ENCODE results near the gene CPAMD8. TPM values are rescaled to one million over a fixed set of nuclear protein-coding genes. Genes with fewer than 3 reads are reported as not detected.

The CPAMD8 gene
- total RNA-seq, 1 experiment from 2014 or later: 0.20 TPM

GRCh38 chr19:16886305-16886880 lies 140.2 kb downstream of the CPAMD8 start:
- intact Hi-C loops (cut with micrococcal nuclease): no loop called here
- ATAC-seq: no peak
- ChIA-PET CTCF (no interaction called here), POLR2A (no interaction called here), RAD21 (ENCODE audit: low non-redundant PET in 1 of 2, low total read pairs in 2 of 2, uncharacterized antibody in 2 of 2, unreplicated experiment in 2 of 2) (interaction anchor here in 1 of 2 experiments (0.7 kb wide), 1 partner anchor 144 kb away, joined by 6 read pairs; no protein-coding TSS in a partner anchor)
- H2AFZ ChIP-seq (ENCODE audit: low read depth, low read length, poor library complexity, severe bottlenecking): no peak overlapping the region
- peaks cover 5 to 8% of the 10 kb centered on the region in 2 experiments; a peak in 2 of 4 replicates for H3K9me3 ChIP-seq (ENCODE audit: control insufficient read depth in 1 of 2, insufficient read depth in 1 of 2, low read depth in 1 of 2, low read length in 2 of 2)
- no peaks in the 10 kb centered on the region for H3K27me3 ChIP-seq (ENCODE audit: insufficient read depth, low read length)
- no peaks in the 10 kb centered on the region for H3K79me2 ChIP-seq (ENCODE audit: insufficient read depth, low read length)
- no peaks in the 10 kb centered on the region for H3K4me1 ChIP-seq (ENCODE audit: control insufficient read depth in 1 of 2, insufficient read depth in 2 of 2, low read length in 2 of 2)
- H3K27ac ChIP-seq (ENCODE audit: low read depth, low read length): no peak overlapping the region
- no TSS peak for BruUV-seq (replicated peaks)
- H4K20me1 ChIP-seq (ENCODE audit: insufficient read depth): no peaks in the 10 kb centered on the region
- H3K9ac ChIP-seq (ENCODE audit: low read length): no peak overlapping the region
- no peaks in the 10 kb centered on the region for H3K9me2 ChIP-seq (ENCODE audit: insufficient read depth)
- DNase-seq (ENCODE audit: low read depth, low spot score): no peak
- H3K36me3 ChIP-seq (ENCODE audit: control insufficient read depth in 1 of 2, insufficient read depth in 2 of 2, low read length in 2 of 2): no peaks in the 10 kb centered on the region
- TF ChIP-seq EZH2phosphoT487 (IDR thresholded peaks at IDR 0.05; ENCODE audit: borderline replicate concordance): no peak
- TF ChIP-seq POLR2AphosphoS5 (IDR thresholded peaks at IDR 0.05; ENCODE audit: low read depth, low read length): no peak
- no peak for TF ChIP-seq EGR1 (IDR thresholded peaks at IDR 0.05; ENCODE audit: low read depth)
- TF ChIP-seq, protein P1, sequence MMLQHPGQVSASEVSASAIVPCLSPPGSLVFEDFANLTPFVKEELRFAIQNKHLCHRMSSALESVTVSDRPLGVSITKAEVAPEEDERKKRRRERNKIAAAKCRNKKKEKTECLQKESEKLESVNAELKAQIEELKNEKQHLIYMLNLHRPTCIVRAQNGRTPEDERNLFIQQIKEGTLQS (IDR thresholded peaks at IDR 0.05): no peak
- TF ChIP-seq CEBPB (IDR thresholded peaks at IDR 0.05; ENCODE audit: low read depth): no peak
- no peak for TF ChIP-seq POLR2A (IDR thresholded peaks at IDR 0.05; ENCODE audit: borderline replicate concordance, extremely low read depth, insufficient read depth, insufficient read length)
- no peak for TF ChIP-seq ZFX (IDR thresholded peaks at IDR 0.05)
- TF ChIP-seq CTCF (IDR thresholded peaks at IDR 0.05 in 2 of 3, conservative IDR thresholded peaks at IDR 0.05 in 1 of 3; ENCODE audit: borderline replicate concordance in 1 of 3, insufficient read depth in 1 of 3, low read depth in 2 of 3, low read length in 2 of 3): no peak
- TF ChIP-seq EZH2 (IDR thresholded peaks at IDR 0.05): no peak
- no peak overlapping the region for H3K4me2 ChIP-seq (ENCODE audit: low read length)
- H3K4me3 ChIP-seq (replicated peaks in 1 of 2; ENCODE audit: low read depth in 1 of 2, low read length in 2 of 2): no peak overlapping the region
